Measurements from ENCODE around the gene INAFM2.

The INAFM2 gene

GRCh38 chr15:40287968-40288367, 35.5 kb upstream of the INAFM2 start:
- no peak for DNase-seq

GRCh38 chr15:40289140-40289775, 34.2 kb upstream of the INAFM2 start:
- no peak for DNase-seq

- no peak for DNase-seq
These were observed 33.0 kb upstream of the INAFM2 start for GRCh38 chr15:40290545-40290917.

- DNase-seq = no peak
These were observed 32.4 kb upstream of the INAFM2 start for GRCh38 chr15:40290918-40291574.

- no peak for DNase-seq
These were observed 31.2 kb upstream of the INAFM2 start for GRCh38 chr15:40292246-40292645.

- no peak for DNase-seq
These were observed 30.5 kb upstream of the INAFM2 start for GRCh38 chr15:40293006-40293405.

- DNase-seq = no peak
These were observed 29.3 kb upstream of the INAFM2 start for GRCh38 chr15:40293905-40294895.

- DNase-seq = no peak
These were observed 28.2 kb upstream of the INAFM2 start for GRCh38 chr15:40295297-40295696.

GRCh38 chr15:40295877-40296560, 27.5 kb upstream of the INAFM2 start:
- DNase-seq = no peak

- no peak for DNase-seq
These were observed 26.8 kb upstream of the INAFM2 start for GRCh38 chr15:40296561-40297230.

GRCh38 chr15:40297356-40297755, 26.1 kb upstream of the INAFM2 start:
- DNase-seq = no peak

- no peak for DNase-seq
These were observed 25.1 kb upstream of the INAFM2 start for GRCh38 chr15:40298216-40298935.

GRCh38 chr15:40300367-40300766, 23.1 kb upstream of the INAFM2 start:
- no peak for DNase-seq

- no peak for DNase-seq
These were observed 22.7 kb upstream of the INAFM2 start for GRCh38 chr15:40300771-40301170.

- DNase-seq = no peak
These were observed 21.9 kb upstream of the INAFM2 start for GRCh38 chr15:40301467-40302179.

- no peak for DNase-seq
These were observed 21.1 kb upstream of the INAFM2 start for GRCh38 chr15:40302288-40302886.

- no peak for DNase-seq
These were observed 20.5 kb upstream of the INAFM2 start for GRCh38 chr15:40302981-40303380.

- no peak for DNase-seq
These were observed 19.9 kb upstream of the INAFM2 start for GRCh38 chr15:40303576-40303975.

GRCh38 chr15:40305281-40305680, 18.2 kb upstream of the INAFM2 start:
- DNase-seq = no peak

GRCh38 chr15:40306371-40306770, 17.1 kb upstream of the INAFM2 start:
- no peak for DNase-seq

GRCh38 chr15:40306908-40307307, 16.6 kb upstream of the INAFM2 start:
- DNase-seq = no peak

Measured in NCI-H2081 treated with DMSO at 0.1 percent for 48 hours (cell line).